Thyroid gland (tissue), 4 donors: ENCODE measurements around the gene STAMBP. TPM values are rescaled to one million over a fixed set of nuclear protein-coding genes. Genes with fewer than 3 reads are reported as not detected.
A peak's percentile ranks its signal among the peaks of the same experiment; 100 is the strongest.
"Not testable (repeated sequence)": the region's sequence is repeated elsewhere in the genome, so short reads cannot be mapped to it uniquely, and the experiment has no call there.

ENCODE experiments used
- DNase-seq, 2 donors: peaks; one replicate each; pipeline ENCODE4 v3.0.0-alpha.2; 2019
- H3K27ac ChIP-seq, 3 donors: fragments of 200-600 bp; sonication (generic); 1 replicate in 2 of 3; 2 replicates in 1 of 3; pipeline ENCODE4 v1.5.1; 2016 to 2019; ENCODE audit warnings: mild to moderate bottlenecking in 1 of 3, moderate library complexity in 1 of 3
- H3K27me3 ChIP-seq: fragments of 200-600 bp; sonication (generic); one replicate; pipeline ENCODE4 v1.5.1; 2019
- H3K36me3 ChIP-seq, 2 donors: fragments of 200-600 bp; sonication (generic); one replicate each; pipeline ENCODE4 v1.5.1; 2016 to 2019
- H3K4me1 ChIP-seq, 2 donors: fragments of 200-600 bp; sonication (generic); one replicate each; pipeline ENCODE4 v1.5.1; 2017 to 2019
- H3K4me3 ChIP-seq, 3 donors: fragments of 200-600 bp; sonication (generic); replicated peaks in 1 of 3; 1 replicate in 2 of 3; 2 replicates in 1 of 3; pipeline ENCODE4 v1.5.1; 2016; ENCODE audit warnings: mild to moderate bottlenecking in 1 of 3
- H3K9me3 ChIP-seq: fragments of 200-600 bp; sonication (generic); one replicate; pipeline ENCODE4 v1.5.1; 2017
- CTCF ChIP-seq, 6 experiments: fragments of 200-600 bp in 3 of 6; fragments of 450-650 bp in 3 of 6; sonication (generic) in 3 of 6; IDR thresholded peaks; one replicate each; pipeline ENCODE4 v1.5.1; 2016 to 2019; ENCODE audit warnings: antibody characterized with exemption in 6 of 6, mild to moderate bottlenecking in 2 of 6, inconsistent platforms in 1 of 6, moderate library complexity in 1 of 6
- POLR2A ChIP-seq, 2 donors: fragments of 450-650 bp; IDR thresholded peaks; one replicate each; pipeline ENCODE4 v1.6.1; 2017; ENCODE audit warnings: antibody characterized with exemption in 2 of 2, mild to moderate bottlenecking in 2 of 2, moderate library complexity in 1 of 2
- WGBS, 2 donors: methylation state at CpG; one replicate each; pipeline ENCODE4 v1.1.5; 2017; 5-methylcytosine and 5-hydroxymethylcytosine counted together
- intact Hi-C: fragments of 100-400 bp; cut with DNase I; formaldehyde crosslinking; loops from one replicate; pipeline ENCODE4 v1.15.1; 2023
- total RNA-seq, 4 donors: library from RNA; depleted of rRNA; stranded (reverse); fragments of >200 nt; gene quantifications; one replicate each; pipeline ENCODE4 v1.2.3, GENCODE V29; 2016

Gene STAMBP
- total RNA-seq, 4 donors from 2014 or later: 31.9 to 45.2 (median 36.6) TPM

GRCh38 chr2:73868204-73868978 is 39.6 kb downstream of the STAMBP start:
- WGBS, 2 donors: 93 to 96% methylated on average over 9 of the region's 9 CpGs
- TF ChIP-seq CTCF (IDR thresholded peaks at IDR 0.05) (no peak), POLR2A (IDR thresholded peaks at IDR 0.05) (no peak)

GRCh38 chr2:73870084-73870483 is 41.3 kb downstream of the STAMBP start:
- WGBS, 2 donors: 63 to 73% methylated on average over 4 of the region's 4 CpGs
- Histone ChIP-seq H3K36me3 (peaks cover 0 to 9% of the 10 kb centered on the region in 2 donors), H3K27me3 (no peaks in the 10 kb centered on the region), H3K27ac (no peak overlapping the region), H3K4me1 (no peaks in the 10 kb centered on the region), H3K4me3 (no peak overlapping the region), H3K9me3 (no peaks in the 10 kb centered on the region)
- intact Hi-C loops: no loop called here
- TF ChIP-seq POLR2A (IDR thresholded peaks at IDR 0.05) (no peak), CTCF (IDR thresholded peaks at IDR 0.05) (no peak)
- peak in 1 of 2 donors; percentile 5 for DNase-seq

More at GRCh38 chr2:73868204-73868978, 39.6 kb downstream of the STAMBP start:
- Histone ChIP-seq H3K4me3 (no peak overlapping the region), H3K4me1 (no peaks in the 10 kb centered on the region), H3K27ac (no peak overlapping the region), H3K27me3 (no peaks in the 10 kb centered on the region), H3K36me3 (peaks cover 12 to 22% of the 10 kb centered on the region in 2 donors), H3K9me3 (no peaks in the 10 kb centered on the region)
- DNase-seq: no peak
- intact Hi-C loops: no loop called here

- Histone ChIP-seq H3K9me3 (no peaks in the 10 kb centered on the region), H3K27ac (no peak overlapping the region), H3K4me3 (no peak overlapping the region), H3K4me1 (no peaks in the 10 kb centered on the region), H3K27me3 (no peaks in the 10 kb centered on the region), H3K36me3 (no peaks in the 10 kb centered on the region)
- 52 to 54% methylated on average over 9 of the region's 9 CpGs for WGBS, 2 donors
- DNase-seq: no peak
- TF ChIP-seq CTCF (IDR thresholded peaks at IDR 0.05): no peak
- no peak for TF ChIP-seq POLR2A (IDR thresholded peaks at IDR 0.05)
- intact Hi-C loops: no loop called here
These were observed 48.5 kb downstream of the STAMBP start for GRCh38 chr2:73877071-73877802.

- intact Hi-C loops, H3K4me3 ChIP-seq, H3K27ac ChIP-seq, H3K9me3 ChIP-seq, DNase-seq, H3K27me3 ChIP-seq, H3K4me1 ChIP-seq, H3K36me3 ChIP-seq: not testable (repeated sequence)
- 92% methylated on average over 5 of the region's 5 CpGs for WGBS, 2 donors
These were observed 49.2 kb downstream of the STAMBP start for GRCh38 chr2:73877984-73878383.

- H3K27me3 ChIP-seq: no peaks in the 10 kb centered on the region
- intact Hi-C loops: no loop called here
- H3K27ac ChIP-seq: no peak overlapping the region
- no peak for TF ChIP-seq POLR2A (IDR thresholded peaks at IDR 0.05)
- TF ChIP-seq CTCF (IDR thresholded peaks at IDR 0.05): no peak
- no peaks in the 10 kb centered on the region for H3K36me3 ChIP-seq
- H3K4me1 ChIP-seq: no peaks in the 10 kb centered on the region
- no peaks in the 10 kb centered on the region for H3K9me3 ChIP-seq
- DNase-seq: no peak
- no peak overlapping the region for H3K4me3 ChIP-seq
- WGBS, 2 donors: 56% methylated on average over 2 of the region's 2 CpGs
These were observed 56.6 kb downstream of the STAMBP start for GRCh38 chr2:73885406-73885805.
